ENCODE results near the gene KIRREL3.

KIRREL3 gene

DNA sequence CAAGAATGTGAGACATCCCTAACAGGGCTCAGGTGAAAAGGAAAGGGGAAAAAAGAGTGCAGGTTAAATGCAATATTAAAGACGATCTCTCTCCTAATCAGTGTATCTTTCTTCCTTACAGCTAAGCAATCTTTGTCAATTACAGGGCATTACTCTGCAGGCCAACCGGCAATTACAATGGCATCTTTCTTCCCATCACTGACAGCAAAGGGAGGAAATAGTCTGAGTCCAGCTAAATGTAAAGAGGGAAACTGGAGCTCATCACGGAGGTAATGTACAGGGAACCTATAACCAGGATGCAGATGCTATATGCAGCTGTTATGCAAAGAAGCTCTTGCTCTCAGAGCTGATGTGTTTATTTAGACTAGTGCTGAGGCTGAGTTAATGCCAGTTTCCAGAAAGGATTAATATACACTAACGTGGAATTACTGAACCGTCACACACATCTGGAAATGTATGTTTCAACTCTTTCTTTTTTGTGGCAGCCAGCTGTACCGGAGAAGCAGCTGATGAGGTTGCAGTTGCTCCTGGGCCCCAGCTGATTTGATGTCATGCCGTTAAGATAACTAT, 121.6 kb downstream of the KIRREL3 start:
- DNase-seq (ENCODE audit: low read depth, low spot score): no peak
- H3K4me3 ChIP-seq: no peak overlapping the region
- TF ChIP-seq EZH2 (IDR thresholded peaks at IDR 0.05) (no peak), FOXP2 (optimal IDR thresholded peaks at IDR 0.05; ENCODE audit: control extremely low read depth, extremely low read length, insufficient read depth) (no peak), POLR2AphosphoS5 (IDR thresholded peaks at IDR 0.05; ENCODE audit: borderline replicate concordance, low read depth, low read length) (no peak)

GRCh38 chr11:126874831-126875230, 125.7 kb downstream of the KIRREL3 start:
- H3K9me3 ChIP-seq (ENCODE audit: low read depth, low read length): no peaks in the 10 kb centered on the region
- no peak overlapping the region for H3K9ac ChIP-seq (ENCODE audit: insufficient read length)
- TF ChIP-seq POLR2AphosphoS5 (IDR thresholded peaks at IDR 0.05; ENCODE audit: borderline replicate concordance, low read depth, low read length) (no peak), FOXP2 (optimal IDR thresholded peaks at IDR 0.05; ENCODE audit: control extremely low read depth, extremely low read length, insufficient read depth) (no peak), EZH2 (IDR thresholded peaks at IDR 0.05) (no peak)
- no peak overlapping the region for H3K4me3 ChIP-seq
- H3K27ac ChIP-seq: no peak overlapping the region
- no peaks in the 10 kb centered on the region for H3K36me3 ChIP-seq (ENCODE audit: insufficient read depth, low read length)
- no peak for DNase-seq (ENCODE audit: low read depth, low spot score)

More for the DNA sequence above, 121.6 kb downstream of the KIRREL3 start:
- no peaks in the 10 kb centered on the region for H3K9me3 ChIP-seq (ENCODE audit: low read depth, low read length)
- H3K9ac ChIP-seq (ENCODE audit: insufficient read length): no peak overlapping the region
- no peak overlapping the region for H3K27ac ChIP-seq
- no peaks in the 10 kb centered on the region for H3K36me3 ChIP-seq (ENCODE audit: insufficient read depth, low read length)

DNA sequence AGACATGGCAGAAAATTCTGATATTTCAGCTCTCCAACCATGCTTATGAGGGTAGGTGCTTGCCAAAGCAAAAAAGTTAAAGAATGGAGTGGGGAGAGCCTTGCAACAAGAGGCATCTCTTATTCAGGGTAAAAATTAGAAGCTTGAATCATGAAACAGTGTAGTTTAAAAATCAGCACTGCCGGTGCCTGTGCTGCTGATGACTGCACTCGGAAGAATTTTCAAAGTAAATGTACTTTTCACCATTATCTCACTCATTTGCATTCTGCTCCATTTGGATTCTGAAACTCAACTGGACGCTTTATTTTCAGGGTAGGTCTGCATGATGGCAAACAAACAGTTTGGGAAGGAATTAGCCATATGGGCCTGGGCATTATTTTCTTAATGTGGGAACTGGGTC, 126.3 kb downstream of the KIRREL3 start:
- Histone ChIP-seq H3K36me3 (ENCODE audit: insufficient read depth, low read length) (no peaks in the 10 kb centered on the region), H3K9me3 (ENCODE audit: low read depth, low read length) (no peaks in the 10 kb centered on the region), H3K9ac (ENCODE audit: insufficient read length) (no peak overlapping the region), H3K4me3 (no peak overlapping the region), H3K27ac (no peak overlapping the region)
- no peak for DNase-seq (ENCODE audit: low read depth, low spot score)
- TF ChIP-seq FOXP2 (optimal IDR thresholded peaks at IDR 0.05; ENCODE audit: control extremely low read depth, extremely low read length, insufficient read depth): no peak
- no peak for TF ChIP-seq EZH2 (IDR thresholded peaks at IDR 0.05)
- no peak for TF ChIP-seq POLR2AphosphoS5 (IDR thresholded peaks at IDR 0.05; ENCODE audit: borderline replicate concordance, low read depth, low read length)

GRCh38 chr11:126871792-126872191, 128.8 kb downstream of the KIRREL3 start:
- Histone ChIP-seq H3K9me3 (ENCODE audit: low read depth, low read length) (no peaks in the 10 kb centered on the region), H3K36me3 (ENCODE audit: insufficient read depth, low read length) (no peaks in the 10 kb centered on the region), H3K27ac (no peak overlapping the region), H3K4me3 (no peak overlapping the region), H3K9ac (ENCODE audit: insufficient read length) (no peak overlapping the region)
- DNase-seq (ENCODE audit: low read depth, low spot score): no peak
- TF ChIP-seq FOXP2 (optimal IDR thresholded peaks at IDR 0.05; ENCODE audit: control extremely low read depth, extremely low read length, insufficient read depth): no peak
- no peak for TF ChIP-seq POLR2AphosphoS5 (IDR thresholded peaks at IDR 0.05; ENCODE audit: borderline replicate concordance, low read depth, low read length)
- TF ChIP-seq EZH2 (IDR thresholded peaks at IDR 0.05): no peak

DNA sequence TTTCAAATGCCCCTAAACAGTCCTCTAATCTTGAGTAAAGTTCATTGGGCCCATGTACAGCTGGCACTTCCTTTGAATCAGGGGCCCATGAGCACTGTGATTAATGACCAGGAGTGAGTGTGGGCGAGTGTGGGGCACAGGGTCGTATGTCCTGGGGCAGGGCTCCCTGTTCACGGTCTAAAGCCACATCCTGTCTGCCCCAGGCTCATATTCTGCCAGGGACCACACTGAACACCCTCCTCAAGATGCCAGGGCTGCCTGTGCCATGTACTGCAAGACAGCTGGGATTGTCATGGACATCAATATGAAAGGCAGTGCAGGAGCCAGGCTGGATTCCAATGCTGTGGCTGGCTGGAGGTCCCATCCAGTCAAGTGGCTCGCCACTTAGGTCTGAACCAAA, 130.5 kb downstream of the KIRREL3 start:
- Histone ChIP-seq H3K36me3 (ENCODE audit: insufficient read depth, low read length) (no peaks in the 10 kb centered on the region), H3K9ac (ENCODE audit: insufficient read length) (no peak overlapping the region), H3K9me3 (ENCODE audit: low read depth, low read length) (no peaks in the 10 kb centered on the region), H3K27ac (no peak overlapping the region), H3K4me3 (no peak overlapping the region)
- TF ChIP-seq EZH2 (IDR thresholded peaks at IDR 0.05) (no peak), FOXP2 (optimal IDR thresholded peaks at IDR 0.05; ENCODE audit: control extremely low read depth, extremely low read length, insufficient read depth) (no peak), POLR2AphosphoS5 (IDR thresholded peaks at IDR 0.05; ENCODE audit: borderline replicate concordance, low read depth, low read length) (no peak)
- DNase-seq (ENCODE audit: low read depth, low spot score): no peak

- Histone ChIP-seq H3K36me3 (ENCODE audit: insufficient read depth, low read length) (no peaks in the 10 kb centered on the region), H3K9ac (ENCODE audit: insufficient read length) (no peak overlapping the region), H3K9me3 (ENCODE audit: low read depth, low read length) (no peaks in the 10 kb centered on the region), H3K27ac (no peak overlapping the region), H3K4me3 (no peak overlapping the region)
- DNase-seq (ENCODE audit: low read depth, low spot score): no peak
- TF ChIP-seq FOXP2 (optimal IDR thresholded peaks at IDR 0.05; ENCODE audit: control extremely low read depth, extremely low read length, insufficient read depth) (no peak), EZH2 (IDR thresholded peaks at IDR 0.05) (no peak), POLR2AphosphoS5 (IDR thresholded peaks at IDR 0.05; ENCODE audit: borderline replicate concordance, low read depth, low read length) (no peak)
Observed at GRCh38 chr11:126868741-126869140, 131.8 kb downstream of the KIRREL3 start.

DNA sequence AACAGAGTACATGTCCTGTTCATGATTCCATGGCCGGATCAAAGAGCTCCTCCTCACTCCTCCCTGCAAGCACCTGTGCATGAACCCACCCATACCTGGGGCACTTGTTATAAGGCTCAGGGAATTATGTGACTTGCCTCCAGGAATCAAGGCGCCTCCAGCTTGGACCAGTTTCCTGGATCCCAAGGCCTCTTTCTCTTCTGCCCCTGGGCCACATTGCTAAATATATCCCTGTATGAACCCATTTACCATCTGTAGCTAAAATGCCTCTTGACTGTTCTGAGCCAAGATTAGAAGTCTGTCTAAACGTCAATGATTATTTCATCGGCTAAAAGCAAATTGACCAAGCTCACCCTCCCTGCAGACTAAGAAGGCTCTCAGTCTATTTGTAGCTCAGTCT, 135.6 kb downstream of the KIRREL3 start:
- Histone ChIP-seq H3K9ac (ENCODE audit: insufficient read length) (no peak overlapping the region), H3K27ac (no peak overlapping the region), H3K9me3 (ENCODE audit: low read depth, low read length) (no peaks in the 10 kb centered on the region), H3K4me3 (no peak overlapping the region), H3K36me3 (ENCODE audit: insufficient read depth, low read length) (no peaks in the 10 kb centered on the region)
- TF ChIP-seq POLR2AphosphoS5 (IDR thresholded peaks at IDR 0.05; ENCODE audit: borderline replicate concordance, low read depth, low read length) (no peak), EZH2 (IDR thresholded peaks at IDR 0.05) (no peak), FOXP2 (optimal IDR thresholded peaks at IDR 0.05; ENCODE audit: control extremely low read depth, extremely low read length, insufficient read depth) (no peak)
- DNase-seq (ENCODE audit: low read depth, low spot score): no peak

GRCh38 chr11:126863294-126863997, 137.1 kb downstream of the KIRREL3 start:
- TF ChIP-seq FOXP2 (optimal IDR thresholded peaks at IDR 0.05; ENCODE audit: control extremely low read depth, extremely low read length, insufficient read depth) (no peak), POLR2AphosphoS5 (IDR thresholded peaks at IDR 0.05; ENCODE audit: borderline replicate concordance, low read depth, low read length) (no peak), EZH2 (IDR thresholded peaks at IDR 0.05) (no peak)
- H3K9ac ChIP-seq (ENCODE audit: insufficient read length): no peak overlapping the region
- no peaks in the 10 kb centered on the region for H3K36me3 ChIP-seq (ENCODE audit: insufficient read depth, low read length)
- no peak overlapping the region for H3K4me3 ChIP-seq
- H3K27ac ChIP-seq: no peak overlapping the region
- no peaks in the 10 kb centered on the region for H3K9me3 ChIP-seq (ENCODE audit: low read depth, low read length)
- no peak for DNase-seq (ENCODE audit: low read depth, low spot score)

All from SK-N-MC (cell line).